HG02642 (cell line): ENCODE measurements around the gene KRTAP10-12.

ENCODE experiments used
- ATAC-seq: cut with Tn5 transposase; IDR thresholded peaks from one replicate; pipeline ENCODE4 v1.9.1; 2021; ENCODE audit warnings: mild to moderate bottlenecking; ENCODE audit not compliant: unreplicated experiment, poor library complexity

Gene KRTAP10-12

DNA sequence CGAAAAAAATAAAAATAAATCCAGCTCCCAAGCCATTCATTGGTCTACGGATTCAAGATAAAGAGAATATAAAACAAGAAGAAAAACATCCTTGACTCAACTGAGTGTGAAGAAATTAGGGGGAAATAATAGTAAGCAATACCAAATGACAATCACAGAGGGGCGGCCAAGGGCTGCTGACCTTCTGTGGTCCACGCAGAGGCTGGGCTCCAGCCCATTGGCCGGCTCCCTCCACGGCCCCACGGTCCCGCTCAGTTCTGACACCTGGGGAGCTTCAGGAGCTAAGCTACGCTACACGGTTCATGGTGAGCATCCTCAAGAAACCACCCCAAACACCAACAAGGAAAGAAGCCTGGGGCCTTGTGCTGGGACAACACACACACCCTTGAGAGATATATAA lies 400 bp upstream of the KRTAP10-12 start:
- ATAC-seq, result no peak

- ATAC-seq, result no peak
Measured at GRCh38 chr21:44697811-44698734, 1.1 kb downstream of the KRTAP10-12 start.

- ATAC-seq, result no peak
Measured at GRCh38 chr21:44699502-44700001, 2.6 kb downstream of the KRTAP10-12 start.

DNA sequence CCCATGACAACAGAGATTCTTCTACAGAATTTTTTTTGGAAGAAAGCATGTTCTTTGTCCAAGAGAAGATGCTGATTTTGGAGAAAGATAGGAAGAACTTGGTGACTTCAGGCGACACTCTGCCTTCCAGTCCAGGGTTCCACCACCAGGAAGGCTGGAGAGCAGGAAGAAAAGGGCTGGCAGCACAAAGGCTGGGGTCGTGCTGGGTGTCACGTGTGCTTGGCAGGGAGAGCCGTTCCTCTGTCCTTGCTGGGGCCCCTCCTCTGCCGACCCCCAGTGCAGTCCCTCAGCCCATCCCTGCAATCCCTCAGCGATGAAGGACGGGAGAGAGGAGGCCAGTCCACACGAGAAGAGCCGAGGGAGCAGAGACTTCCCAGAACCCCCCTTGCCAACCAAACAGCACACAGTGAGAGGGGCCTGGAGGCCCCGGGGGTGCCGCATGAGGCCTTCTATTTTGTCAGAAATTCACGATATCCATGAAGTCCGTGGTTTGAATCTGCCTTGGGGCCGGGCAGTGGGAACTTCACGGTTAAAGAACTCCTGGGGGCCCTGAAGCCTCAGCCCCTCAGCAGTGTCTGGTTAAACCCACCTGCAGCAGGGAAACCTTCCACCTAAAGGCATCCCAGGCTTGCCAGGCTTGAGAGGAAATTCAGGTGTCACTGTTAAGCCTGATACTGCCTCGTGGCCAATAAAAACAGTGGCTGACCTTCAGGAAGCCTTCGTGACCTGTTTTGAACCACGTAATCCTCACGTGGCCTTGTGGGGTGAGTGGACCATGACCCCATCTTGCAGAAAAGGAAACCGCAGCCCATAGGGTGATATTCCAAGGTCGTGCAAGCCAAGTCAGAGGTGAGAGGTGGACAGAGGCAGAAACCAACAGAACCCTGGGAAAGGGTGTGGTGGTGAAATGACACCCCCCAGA lies 3.4 kb downstream of the KRTAP10-12 start:
- no peak for ATAC-seq

DNA sequence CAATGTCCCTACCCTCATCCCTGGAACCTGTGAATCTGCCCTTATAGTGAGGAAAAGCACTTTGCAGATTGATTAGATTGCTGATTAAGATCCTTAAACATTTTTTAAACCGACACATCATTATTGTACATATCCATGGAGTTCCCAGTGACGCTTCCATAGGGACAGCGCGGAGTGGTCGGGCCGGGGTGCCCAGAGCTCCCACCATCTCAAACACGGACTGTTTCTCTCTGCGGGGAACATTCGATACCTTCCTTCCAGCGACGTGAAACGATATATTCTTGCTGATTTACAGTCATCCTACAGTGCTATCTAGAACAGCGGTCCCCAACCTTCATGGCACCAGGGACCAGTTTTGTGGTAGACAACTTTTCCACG lies 4.0 kb downstream of the KRTAP10-12 start:
- ATAC-seq, result no peak

DNA sequence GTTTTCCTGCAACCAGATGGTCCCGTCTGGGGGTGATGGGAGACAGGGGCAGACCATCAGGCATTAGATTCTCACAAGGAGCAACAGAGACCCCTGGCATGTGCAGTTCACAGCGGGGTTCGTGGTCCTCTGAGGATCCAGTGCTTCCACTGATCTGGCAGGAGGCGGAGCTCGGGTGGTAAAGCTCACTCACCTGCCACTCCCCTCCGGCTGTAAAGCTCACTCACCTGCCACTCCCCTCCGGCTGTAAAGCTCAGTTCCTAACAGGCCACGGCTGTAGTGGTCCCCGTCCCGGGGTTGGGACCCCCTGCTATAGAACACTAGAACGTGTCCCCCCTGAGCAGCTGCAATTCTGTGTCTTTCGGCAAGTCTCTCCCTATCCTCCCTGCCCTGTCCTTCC lies 4.6 kb downstream of the KRTAP10-12 start:
- ATAC-seq, result no peak

GRCh38 chr21:44702111-44702972 lies 5.4 kb downstream of the KRTAP10-12 start:
- no peak for ATAC-seq

DNA sequence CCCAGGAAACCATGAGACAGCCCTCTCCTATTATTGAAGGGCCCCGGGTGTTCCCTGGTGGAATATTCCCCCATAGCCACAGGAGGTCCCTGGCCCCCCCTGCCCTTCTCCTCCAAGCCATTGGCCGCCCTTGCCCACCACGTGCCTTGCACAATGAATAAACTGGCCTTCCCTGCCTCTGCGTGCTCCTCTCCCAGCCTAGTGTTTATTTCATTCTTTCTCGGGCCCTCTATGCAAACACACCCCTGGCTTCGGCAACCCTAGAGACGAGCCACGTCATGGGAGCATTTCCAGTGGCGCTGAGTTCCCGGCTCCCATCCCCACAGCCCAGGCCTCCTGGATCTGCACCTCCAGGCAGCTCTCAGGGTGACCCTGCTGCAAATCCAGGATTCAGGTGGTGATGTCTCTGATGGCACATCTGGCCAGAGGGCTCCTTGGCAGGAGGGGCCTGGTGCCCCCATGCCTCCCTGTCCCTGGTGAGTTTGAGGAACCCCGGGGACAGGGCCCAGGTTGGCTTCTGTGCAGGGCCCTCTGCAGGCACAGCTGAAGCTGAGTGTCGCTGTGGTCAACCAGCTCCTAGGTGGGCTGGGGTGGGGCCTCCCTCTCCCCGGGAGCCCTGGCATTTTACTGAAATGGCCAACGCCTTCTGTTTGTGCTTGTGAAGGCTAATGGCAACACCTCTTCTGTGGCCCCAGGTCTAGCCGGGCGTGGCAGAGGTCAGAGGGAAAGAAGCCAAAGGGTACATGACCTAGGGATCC lies 6.2 kb downstream of the KRTAP10-12 start:
- ATAC-seq, result no peak

DNA sequence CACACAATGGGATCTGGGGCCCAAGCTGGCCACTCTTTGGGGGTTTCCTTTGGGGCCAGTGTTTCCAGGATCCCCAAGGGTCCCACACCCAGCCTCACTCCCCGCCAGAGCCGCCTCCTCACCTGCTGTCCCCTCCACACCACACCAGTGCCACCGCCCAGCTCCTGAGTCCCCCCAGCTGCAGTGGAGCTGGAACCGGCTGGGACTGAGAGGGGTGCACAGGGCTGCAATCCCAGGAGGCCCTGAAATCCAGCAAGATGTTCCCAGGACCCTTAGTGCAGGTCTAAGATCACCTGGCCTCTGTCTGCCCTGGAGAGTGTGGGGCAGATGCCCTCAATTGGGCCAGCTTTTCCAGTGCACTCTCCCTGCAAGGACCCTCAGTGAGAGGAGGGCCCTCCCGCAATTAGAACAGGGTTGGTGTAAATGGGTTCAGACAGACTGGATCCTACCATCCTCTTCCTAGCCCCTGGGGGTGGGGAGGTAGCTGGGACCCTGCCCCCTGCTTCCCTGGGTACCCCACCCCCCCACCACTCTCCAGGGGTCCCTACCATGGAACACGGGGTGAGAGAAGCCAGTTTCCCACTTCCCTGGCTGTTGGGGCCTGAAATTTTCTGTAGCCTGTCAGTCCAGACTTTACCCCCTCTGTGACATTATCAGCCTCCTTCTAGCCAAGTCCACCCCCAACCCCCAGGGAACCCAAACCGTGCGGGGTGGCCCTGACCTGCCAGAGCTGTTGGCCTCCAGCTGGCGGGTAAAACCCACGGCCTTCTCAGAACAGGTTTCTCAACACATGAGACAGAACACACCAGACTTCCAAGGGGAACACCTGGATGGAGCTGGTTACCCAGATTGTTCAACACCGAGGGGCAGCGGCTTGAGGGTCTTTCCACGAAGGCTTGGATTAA lies 7.0 kb downstream of the KRTAP10-12 start:
- ATAC-seq, result no peak

DNA sequence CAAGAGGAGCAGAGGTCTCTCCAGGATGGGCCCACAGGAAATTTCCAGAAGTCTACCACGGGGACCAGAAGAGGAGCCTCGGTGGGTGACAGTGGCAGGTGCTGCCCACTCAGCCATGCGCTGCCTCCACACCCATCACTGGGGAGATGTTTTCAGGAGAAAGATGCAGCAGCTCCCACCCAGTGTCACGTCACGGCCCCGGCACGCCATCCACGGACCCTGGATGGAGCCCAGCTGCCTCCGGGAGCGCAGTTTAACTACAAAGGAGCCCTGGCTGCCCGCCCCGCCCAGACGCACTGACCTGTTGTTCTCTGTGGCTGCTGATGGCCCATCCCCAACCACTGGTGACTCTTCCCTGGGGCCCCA lies 7.6 kb downstream of the KRTAP10-12 start:
- no peak for ATAC-seq

GRCh38 chr21:44706026-44706705 lies 9.2 kb downstream of the KRTAP10-12 start:
- ATAC-seq, result no peak

DNA sequence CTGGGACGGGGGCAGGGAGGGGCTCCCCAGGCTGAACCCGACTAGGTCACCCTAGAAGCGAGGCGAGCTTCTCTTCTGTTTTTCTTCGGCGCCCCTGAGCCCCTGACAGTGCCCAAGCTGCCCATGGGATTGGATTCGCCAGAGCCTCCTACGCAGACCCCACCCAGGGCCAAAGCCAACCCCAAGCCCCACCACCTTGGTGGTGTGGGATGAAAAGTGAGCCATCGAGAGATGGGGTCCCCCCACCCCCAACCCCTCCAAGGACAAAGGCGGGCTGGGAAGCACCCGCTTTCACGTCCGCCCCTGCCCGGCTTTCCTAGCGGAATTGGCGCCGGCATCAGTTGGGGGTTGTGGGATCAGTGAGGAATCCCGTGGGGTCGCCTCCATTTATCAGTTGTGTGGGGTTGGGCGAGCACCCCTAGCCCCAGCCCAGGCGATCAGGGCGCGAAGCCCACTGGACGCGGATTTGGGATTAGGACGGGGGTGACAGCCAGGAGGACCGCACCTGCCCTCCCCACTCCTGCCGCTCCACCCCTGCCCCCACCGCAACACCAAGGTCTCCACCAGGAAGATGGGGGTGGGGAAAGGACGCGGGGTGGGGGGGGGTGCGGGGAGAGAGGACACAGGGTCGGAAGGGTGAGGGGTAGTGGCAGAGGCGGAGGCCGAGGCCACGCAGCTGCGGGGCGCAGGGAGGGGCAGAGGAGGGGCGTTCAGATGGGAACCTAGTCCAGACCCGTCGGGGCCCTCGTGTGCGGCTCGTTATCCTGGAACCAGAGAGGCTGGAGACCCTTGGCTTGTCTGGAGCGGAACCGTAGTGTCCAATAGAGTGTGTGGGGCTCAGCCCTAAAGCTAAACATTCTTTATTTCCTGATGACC lies 10.0 kb downstream of the KRTAP10-12 start:
- ATAC-seq, result no peak

GRCh38 chr21:44708213-44708865 lies 11.4 kb downstream of the KRTAP10-12 start:
- ATAC-seq, result no peak

DNA sequence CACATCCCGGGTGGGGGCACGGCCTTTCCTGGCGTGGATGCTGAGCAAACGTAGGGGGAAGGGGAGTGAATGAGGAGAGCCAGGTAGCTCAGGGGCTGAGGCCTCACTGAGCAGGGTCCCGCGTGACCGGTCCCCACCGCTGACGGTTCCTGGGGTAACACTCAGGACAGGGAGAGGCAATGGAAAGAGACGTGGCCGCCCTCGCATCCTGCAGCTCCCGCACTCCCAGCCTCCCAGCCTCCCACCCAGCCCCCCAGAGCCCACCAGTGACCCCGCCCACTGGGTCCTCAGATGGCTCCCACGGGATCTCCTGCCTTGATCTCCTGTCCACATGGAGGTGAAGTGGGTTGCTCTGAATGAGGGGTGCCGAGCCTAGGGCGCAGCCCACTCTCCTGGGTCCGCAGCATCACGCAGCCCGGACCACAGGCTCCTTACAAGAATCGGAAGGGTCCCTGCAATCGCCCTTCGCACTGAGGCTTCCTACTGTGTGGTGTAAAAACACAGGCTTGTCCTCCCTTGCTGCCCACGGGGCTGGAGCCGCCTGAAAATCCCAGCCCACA lies 12.0 kb downstream of the KRTAP10-12 start:
- ATAC-seq, result no peak

- ATAC-seq, result no peak
Measured at GRCh38 chr21:44709426-44710293, 12.7 kb downstream of the KRTAP10-12 start.
